GM11168 (cell line): ENCODE measurements around the gene SLC27A5.
"Not testable (repeated sequence)": the region's sequence is repeated elsewhere in the genome, so short reads cannot be mapped to it uniquely, and the experiment has no call there.

Experiments used
- in situ Hi-C: fragments of 300-500 bp; cut with MboI; formaldehyde crosslinking; loops from one replicate; pipeline ENCODE4 v1.12.0; 2022; ENCODE audit warnings: low sequenced_read_pairs; ENCODE audit not compliant: unreplicated experiment

The SLC27A5 gene

DNA sequence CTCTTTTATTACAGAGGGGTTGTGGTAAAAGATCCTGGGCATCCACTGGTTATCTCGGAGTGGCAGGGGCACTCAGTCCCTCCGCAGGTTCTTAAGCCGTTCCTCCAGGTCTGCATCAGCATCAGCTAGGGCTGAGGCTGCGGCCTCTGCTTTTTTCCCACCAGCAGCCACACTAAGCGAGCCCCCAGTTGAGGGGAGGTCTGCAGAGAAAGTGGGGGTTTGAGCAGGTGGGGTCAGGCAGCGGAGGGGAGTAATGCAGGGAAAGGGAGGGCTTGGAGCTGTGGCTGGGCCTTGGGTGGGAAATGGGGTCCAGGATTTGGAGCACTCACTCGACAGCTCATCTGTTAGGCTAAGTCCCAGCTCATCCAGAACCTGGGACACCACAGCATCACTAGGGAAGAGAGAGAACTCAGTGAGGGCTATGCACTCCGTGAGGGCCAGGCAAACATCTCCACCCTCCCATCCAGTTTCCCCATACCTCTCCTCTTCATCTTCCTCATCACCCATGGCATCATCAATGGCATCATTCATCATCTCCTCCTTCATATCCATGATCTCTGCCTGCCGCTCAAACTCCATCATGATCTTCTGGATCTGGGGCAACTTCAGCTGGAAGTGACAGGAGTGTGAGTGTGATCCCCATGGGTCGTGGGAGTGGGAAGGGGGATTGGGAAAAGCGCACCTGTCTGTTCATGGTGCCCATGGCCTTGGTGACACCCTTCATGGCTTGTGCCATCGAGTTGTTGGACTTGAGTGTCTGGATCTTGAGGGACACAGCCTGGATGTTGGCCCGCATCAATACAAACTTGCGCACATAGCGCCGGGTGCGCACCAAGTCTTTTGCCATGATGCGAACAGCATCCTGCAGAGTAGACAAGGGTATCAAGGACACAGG lies 40.0 kb upstream of the SLC27A5 start:
- in situ Hi-C loops: no loop called here

DNA sequence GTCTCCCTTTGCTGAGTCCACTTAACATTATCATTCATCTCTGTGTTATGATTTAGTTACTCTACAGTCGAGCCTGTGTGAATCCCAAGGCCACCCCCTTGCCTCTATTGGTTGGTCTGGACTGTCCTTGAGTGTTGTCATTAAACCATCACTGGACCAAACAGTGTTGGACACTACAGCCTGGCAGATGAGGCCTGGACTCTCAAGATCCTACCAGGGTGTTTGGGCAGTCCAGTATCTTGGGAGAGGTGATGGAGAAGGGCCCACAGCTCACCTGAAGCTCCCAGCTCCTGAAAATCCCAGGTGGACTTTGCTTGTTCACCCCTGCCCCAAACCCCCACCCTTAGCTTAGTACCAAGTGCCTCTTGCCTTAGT lies 39.3 kb upstream of the SLC27A5 start:
- in situ Hi-C loops: no loop called here

DNA sequence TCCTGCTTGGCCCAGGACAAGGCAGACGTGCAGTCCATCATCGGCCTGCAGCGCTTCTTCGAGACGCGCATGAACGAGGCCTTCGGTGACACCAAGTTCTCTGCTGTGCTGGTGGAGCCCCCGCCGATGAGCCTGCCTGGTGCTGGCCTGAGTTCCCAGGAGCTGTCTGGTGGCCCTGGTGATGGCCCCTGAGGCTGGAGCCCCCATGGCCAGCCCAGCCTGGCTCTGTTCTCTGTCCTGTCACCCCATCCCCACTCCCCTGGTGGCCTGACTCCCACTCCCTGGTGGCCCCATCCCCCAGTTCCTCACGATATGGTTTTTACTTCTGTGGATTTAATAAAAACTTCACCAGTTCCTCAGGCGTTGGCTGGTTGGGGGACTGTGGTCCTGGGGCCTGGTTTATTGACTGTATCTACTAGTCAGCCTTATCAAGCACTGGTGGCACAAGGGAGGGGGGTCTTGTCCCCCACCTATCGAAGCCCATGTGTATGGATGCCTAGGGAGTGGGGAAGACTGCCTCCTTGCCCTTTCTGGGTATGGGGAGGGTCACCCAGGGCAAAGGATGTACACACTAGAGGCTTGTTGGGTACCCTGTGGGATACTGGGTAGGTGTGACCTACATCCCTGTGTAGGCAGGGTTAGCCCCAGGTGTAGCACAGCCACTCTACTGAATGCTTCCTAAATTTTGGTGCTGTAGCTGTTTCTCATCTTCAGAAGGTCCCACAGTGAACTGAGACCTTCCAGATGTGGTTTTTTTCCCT lies 38.8 kb upstream of the SLC27A5 start:
- in situ Hi-C loops: no loop called here

DNA sequence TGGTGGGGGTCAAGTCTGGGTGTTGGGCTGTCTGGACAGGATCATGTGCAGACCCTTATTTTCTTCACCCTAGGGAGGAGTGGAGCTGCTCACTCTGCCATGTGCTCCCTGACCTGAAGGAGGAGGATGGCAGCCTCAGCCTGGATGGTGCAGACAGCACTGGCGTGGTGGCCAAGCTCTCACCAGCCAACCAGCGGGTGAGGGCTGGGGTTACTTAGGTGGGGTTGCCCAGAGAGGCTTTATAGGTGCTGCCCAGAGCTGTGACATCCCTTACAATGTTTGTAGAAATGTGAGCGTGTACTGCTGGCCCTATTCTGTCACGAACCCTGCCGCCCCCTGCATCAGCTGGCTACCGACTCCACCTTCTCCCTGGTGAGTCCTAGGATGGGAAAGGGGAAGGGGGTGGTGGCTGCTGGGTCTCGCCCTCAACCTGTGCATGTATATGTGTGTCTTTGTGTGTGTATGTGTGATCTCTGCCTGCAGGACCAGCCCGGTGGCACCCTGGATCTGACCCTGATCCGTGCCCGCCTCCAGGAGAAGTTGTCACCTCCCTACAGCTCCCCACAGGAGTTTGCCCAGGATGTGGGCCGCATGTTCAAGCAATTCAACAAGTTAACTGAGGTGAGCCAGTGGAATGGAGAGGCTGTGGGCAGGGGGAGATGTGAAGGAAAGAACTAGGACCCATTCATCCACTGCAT lies 38.0 kb upstream of the SLC27A5 start:
- in situ Hi-C loops: no loop called here

DNA sequence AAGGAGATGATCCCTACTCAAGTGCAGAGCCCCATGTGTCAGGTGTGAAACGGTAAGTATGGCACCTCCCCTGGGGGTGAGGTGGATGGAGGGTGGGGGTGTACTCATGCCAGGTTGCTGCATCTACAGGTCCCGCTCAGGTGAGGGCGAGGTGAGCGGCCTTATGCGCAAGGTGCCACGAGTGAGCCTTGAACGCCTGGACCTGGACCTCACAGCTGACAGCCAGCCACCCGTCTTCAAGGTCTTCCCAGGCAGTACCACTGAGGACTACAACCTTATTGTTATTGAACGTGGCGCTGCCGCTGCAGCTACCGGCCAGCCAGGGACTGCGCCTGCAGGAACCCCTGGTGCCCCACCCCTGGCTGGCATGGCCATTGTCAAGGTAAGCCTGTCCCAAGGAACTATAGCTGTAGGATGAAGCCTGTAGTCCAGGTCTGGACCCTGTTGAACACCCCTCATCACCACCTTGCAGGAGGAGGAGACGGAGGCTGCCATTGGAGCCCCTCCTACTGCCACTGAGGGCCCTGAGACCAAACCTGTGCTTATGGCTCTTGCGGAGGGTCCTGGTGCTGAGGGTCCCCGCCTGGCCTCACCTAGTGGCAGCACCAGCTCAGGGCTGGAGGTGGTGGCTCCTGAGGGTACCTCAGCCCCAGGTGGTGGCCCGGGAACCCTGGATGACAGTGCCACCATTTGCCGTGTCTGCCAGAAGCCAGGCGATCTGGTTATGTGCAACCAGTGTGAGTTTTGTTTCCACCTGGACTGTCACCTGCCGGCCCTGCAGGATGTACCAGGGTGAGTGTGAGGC lies 37.3 kb upstream of the SLC27A5 start:
- in situ Hi-C loops: no loop called here

DNA sequence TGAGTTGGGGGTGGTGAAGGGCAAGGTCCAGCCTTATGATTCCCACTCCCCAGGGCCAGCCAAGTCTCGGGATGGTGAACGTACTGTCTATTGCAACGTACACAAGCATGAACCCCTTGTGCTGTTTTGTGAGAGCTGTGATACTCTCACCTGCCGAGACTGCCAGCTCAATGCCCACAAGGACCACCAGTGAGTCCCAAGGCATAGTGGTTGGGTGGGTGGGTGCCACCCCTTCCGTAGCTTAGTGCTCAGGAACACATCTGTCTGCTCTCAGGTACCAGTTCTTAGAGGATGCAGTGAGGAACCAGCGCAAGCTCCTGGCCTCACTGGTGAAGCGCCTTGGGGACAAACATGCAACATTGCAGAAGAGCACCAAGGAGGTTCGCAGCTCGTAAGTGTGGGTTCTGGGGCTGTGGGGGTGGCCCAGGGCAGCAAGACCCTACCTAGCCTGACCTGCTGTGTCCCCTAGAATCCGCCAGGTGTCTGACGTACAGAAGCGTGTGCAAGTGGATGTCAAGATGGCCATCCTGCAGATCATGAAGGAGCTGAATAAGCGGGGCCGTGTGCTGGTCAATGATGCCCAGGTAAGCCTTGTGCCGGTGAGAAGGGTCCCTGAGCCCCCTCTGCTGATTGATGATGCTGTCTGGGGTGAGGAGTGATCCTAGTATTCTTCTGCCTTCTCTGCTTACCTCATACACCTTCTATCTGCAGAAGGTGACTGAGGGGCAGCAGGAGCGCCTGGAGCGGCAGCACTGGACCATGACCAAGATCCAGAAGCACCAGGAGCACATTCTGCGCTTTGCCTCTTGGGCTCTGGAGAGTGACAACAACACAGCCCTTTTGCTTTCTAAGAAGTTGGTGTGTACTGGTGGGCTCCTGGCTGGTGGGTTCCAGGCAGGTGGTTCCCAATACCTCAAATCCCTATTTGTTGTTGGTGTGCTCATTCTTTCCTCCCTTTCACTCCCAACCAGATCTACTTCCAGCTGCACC lies 35.8 kb upstream of the SLC27A5 start:
- in situ Hi-C loops: no loop called here

DNA sequence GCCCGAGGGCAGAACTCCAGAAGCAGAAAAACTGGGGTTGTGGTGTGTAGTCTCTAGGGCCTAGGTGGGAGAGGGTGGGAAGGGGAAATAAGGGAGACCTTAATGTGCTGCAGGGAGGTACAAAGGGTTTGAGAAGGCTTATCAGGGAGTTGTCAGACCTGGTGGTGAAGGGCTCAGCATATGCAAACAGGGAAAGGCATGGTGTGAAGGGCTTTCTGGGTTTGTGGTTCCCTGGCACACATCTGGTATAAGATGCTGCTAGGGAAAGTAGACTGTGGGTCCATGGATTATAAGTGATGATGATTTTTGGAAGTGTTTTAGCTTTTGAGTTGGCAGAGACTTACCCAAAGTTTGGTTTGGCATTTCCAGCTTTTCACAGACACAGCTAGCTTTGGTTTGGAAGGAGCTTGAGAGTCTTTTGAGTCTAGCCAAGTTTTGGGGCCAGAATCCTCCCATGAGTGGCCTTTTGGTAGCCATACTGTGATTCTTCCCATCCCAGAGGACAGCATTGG lies 34.3 kb upstream of the SLC27A5 start:
- in situ Hi-C loops: no loop called here

DNA sequence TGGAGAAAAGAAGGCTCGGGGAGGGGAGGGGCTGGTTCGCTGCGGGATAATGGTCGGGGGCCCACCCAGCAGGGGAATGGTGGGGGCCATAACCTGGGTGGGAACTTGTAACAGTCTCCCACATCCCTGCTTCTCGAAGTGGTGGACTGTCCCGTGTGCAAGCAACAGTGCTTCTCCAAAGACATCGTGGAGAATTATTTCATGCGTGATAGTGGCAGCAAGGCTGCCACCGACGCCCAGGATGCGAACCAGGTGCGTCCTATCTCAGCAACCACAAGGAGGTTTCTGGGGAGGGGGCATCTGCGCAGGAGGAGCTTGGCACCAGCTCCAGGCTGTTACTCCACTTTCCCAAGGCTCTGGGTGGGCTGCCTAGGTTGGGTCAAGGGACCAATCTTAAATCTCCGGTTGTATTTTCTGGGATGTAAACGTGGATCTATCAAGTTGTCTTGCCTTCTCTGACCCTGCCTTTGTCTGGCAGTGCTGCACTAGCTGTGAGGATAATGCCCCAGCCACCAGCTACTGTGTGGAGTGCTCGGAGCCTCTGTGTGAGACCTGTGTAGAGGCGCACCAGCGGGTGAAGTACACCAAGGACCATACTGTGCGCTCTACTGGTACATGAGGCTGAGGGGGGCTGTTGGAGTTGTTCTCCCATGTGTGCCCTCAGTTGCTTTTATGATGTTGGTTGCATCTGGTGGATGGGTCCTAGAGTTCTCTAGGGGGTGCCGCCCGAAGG lies 33.7 kb upstream of the SLC27A5 start:
- in situ Hi-C loops: no loop called here

DNA sequence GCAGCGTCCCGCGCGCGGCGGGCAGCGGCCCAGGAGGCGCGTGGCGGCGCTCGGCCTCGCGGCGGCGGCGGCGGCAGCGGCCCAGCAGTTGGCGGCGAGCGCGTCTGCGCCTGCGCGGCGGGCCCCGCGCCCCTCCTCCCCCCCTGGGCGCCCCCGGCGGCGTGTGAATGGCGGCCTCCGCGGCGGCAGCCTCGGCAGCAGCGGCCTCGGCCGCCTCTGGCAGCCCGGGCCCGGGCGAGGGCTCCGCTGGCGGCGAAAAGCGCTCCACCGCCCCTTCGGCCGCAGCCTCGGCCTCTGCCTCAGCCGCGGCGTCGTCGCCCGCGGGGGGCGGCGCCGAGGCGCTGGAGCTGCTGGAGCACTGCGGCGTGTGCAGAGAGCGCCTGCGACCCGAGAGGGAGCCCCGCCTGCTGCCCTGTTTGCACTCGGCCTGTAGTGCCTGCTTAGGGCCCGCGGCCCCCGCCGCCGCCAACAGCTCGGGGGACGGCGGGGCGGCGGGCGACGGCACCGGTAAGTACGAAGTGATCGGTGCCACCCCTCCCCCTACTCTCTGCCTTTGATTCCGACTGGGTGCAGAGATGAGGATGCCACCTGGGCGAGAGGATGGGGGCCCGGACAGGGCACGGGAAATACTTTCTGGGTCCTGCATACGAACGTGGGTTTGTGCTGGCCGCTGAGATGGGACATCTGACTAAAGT lies 32.9 kb upstream of the SLC27A5 start:
- in situ Hi-C loops: no loop called here

DNA sequence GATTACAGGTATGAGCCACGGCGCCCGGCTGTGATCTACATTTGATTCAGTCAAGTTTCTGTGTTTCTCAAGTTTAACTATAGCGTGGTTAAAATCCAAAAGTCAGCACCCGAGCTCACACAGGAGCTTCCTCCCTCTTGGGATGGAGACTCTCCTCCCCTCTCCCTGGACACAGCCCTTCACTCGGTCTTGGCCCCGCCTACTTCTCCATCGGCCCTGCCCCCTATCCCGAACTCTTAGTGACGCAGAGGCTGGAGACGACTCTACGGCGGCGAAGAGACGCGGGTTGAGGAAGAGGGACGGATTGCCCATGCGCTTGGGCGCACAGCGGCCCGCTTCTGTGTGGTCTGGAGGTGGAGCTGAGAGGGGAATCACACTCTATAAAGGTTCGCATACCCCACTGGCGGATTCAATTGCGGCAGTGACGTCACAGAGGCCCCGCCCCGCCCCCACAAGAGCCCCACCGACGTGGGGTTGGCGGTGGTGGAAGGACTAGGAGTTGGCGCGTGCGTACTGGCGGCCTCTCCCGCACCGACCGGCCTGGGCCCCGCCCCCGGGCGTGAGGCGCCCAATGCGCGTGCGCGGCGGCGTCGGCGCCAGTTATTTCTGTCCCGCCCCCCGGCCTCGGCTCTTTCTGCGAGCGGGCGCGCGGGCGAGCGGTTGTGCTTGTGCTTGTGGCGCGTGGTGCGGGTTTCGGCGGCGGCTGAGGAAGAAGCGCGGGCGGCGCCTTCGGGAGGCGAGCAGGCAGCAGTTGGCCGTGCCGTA lies 32.2 kb upstream of the SLC27A5 start, which contains the start of gene TRIM28:
Gene TRIM28 (plus strand): TSS at position 239 of the 765 bp plus-strand sequence. CDS start 694 bp downstream, outside the sequence.
- in situ Hi-C loops: no loop called here

DNA sequence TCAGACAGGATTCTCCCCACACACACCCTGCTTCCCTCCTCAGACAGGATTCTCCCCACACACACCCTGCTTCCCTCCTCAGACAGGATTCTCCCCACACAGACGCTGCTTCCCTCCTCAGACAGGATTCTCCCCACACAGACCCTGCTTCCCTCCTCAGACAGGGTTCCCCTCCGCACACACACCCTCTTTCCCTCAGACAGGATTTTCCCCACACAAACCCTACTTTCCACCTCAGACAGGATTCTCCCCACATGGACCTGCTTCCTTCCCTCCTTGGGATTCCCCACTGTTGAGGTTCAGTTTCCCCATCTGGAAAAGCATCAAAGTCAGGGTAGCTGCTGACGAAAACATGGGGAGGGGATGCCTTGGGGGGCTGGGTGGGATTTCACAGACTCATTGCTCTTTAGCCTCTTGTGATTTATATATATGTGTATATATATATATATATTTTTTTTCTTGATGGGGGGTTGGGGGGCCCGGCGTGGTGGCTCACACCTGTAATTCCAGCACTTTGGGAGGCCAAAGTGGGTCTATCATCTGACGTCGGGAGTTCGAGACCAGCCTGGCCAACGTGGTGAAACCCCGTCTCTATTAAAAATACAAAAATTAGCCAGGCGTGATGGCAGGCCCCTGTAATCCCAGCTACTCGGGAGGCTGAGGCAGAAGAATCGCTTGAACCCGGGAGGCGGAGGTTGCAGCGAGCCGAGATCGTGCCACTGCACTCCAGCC lies 31.0 kb upstream of the SLC27A5 start:
- in situ Hi-C loops: not testable (repeated sequence)

DNA sequence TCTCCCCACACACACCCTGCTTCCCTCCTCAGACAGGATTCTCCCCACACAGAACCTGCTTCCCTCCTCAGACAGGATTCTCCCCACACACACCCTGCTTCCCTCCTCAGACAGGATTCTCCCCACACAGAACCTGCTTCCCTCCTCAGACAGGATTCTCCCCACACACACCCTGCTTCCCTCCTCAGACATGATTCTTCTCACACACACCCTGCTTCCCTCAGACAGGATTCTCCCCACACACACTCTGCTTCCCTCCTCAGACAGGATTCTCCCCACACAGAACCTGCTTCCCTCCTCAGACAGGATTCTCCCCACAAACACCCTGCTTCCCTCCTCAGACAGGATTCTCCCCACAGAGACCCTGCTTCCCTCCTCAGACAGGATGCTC lies 27.4 kb upstream of the SLC27A5 start:
- in situ Hi-C loops: not testable (repeated sequence)

DNA sequence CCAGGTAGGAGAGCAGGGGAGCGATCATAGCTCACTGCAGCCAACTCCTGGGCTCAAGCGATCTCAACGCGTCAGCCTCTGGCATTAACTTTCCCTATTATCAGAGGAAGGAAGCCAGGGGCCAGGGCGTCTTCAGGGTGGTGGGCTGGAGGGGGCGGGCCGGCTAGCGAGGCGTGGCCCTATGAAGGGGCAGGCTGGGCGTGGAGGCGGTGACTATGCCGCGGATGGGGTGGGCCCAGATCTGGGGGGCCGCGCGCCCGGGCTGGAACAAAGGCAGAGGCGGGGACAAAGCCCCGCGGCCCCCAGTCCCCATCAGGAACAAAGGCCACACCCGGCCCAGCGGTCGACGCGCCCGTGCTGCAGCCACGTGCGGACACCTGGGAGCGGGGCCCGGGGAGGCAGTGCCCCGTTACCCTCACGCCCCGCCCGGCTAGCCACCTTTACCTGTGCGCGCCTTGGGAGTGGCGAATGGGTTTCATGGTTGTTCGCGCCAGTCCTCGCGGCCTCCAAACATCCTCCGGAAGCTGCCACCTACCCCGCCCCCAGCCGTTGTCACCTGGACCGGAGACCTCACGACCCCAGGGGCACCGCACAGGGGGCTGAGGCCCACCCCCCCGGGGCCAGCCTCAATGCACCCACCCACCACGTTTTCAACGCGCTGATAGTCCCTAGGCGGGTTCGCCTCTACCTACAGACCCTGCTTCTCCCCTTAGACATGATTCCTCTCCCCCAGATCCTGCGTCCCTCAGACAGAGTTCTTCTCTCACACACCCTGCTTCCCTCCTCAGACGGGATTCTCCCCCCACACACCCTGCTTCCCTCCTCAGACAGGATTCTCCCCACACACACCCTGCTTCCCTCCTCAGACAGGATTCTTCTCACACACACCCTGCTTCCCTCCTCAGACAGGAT lies 26.7 kb upstream of the SLC27A5 start:
- in situ Hi-C loops: no loop called here

DNA sequence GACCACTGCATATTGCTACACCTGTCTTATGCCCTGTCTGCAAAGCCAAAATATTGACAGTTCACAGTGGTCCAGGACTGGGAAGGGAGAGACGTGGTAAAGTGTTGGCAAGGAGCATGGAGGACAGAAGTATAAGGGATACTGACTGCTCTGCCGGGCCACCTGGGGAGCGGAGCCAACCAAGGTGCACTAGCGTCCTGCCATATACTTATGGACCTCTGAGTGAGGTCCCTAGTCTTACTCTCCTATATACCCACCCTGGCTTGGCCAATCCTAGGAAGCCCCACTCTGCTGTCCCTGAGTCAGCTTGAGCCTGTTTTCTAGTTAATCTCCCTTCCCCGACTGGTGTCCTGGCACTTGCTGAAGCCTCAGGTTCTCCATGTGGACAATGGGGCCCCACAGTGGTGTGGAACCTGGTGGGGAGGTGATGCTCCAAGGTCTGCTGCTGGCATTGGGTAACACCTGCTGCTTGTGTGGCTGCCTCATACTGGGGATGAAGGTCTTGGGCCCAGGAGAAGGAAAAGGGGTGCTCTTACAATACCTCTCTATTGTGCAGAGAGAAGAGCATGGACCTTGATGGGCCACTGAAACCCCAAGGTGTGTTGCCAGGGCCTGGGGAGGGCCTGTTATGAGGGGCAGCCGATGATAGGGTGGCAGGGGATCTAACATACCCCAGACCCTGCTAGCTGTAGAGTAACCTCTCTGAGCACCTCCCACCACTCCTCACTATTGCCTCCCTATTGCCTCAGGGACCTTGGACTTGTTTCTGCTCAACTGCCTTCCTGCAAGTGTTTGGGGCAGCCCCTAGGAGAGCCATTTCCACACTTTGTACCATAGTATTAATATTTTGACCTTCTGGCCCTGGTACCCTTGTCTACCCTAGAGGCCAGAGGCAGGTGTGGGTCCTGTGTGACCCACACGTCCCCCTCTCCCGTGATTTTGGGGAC lies 25.3 kb upstream of the SLC27A5 start:
- in situ Hi-C loops: no loop called here
